ENCODE results near the gene CCDC30. TPM values are rescaled to one million over a fixed set of nuclear protein-coding genes. Genes with fewer than 3 reads are reported as not detected.
A peak's percentile ranks its signal among the peaks of the same experiment; 100 is the strongest.

The CCDC30 gene
- total and polyA plus RNA-seq, 10 of the 15 experiments (the other 5 are each of a cell fraction or from before 2014, with no cell fraction given) = 0.46 to 1.8 (median 1.0) TPM

- H3K27ac ChIP-seq (ENCODE audit: control insufficient read depth, insufficient read depth) = no peak overlapping the region
- H3K27me3 ChIP-seq (replicated peaks in 1 of 2; ENCODE audit: control insufficient read depth in 2 of 2, insufficient read depth in 2 of 2, low read length in 1 of 2) = no peaks in the 10 kb centered on the region
- intact Hi-C loops (cut with micrococcal nuclease; ENCODE audit: unreplicated experiment) (no loop called here), in situ Hi-C loops (cut with MboI) (no loop called here)
- ATAC-seq (no peak), DNase-seq (ENCODE audit: low read depth, low spot score) (no peak), FAIRE-seq (no peak)
- H3K79me2 ChIP-seq (ENCODE audit: control insufficient read depth, insufficient read depth, low read length) = no peaks in the 10 kb centered on the region
- CTCF ChIA-PET = no interaction called here
- 95% methylated on average over 1 of the region's 1 CpG for WGBS (ENCODE audit: insufficient coverage, insufficient replicate concordance, low lambda C conversion rate, missing lambda C conversion rate)
- no TSS peak for BruUV-seq (replicated peaks)
- H4K20me1 ChIP-seq (ENCODE audit: control insufficient read depth, insufficient read depth) = no peaks in the 10 kb centered on the region
- H3K9me3 ChIP-seq (replicated peaks; ENCODE audit: control insufficient read depth, insufficient read depth, low read length) = no peaks in the 10 kb centered on the region
- no peaks in the 10 kb centered on the region for H3K36me3 ChIP-seq (ENCODE audit: control insufficient read depth in 2 of 2, insufficient read depth in 2 of 2, low read length in 1 of 2)
- no peak overlapping the region for H3K9ac ChIP-seq (ENCODE audit: control insufficient read depth, insufficient read depth, low read length)
- no peak overlapping the region for H2AFZ ChIP-seq (ENCODE audit: control insufficient read depth, low read depth, low read length)
- SMC1A ChIA-PET (ENCODE audit: uncharacterized antibody, unreplicated experiment) = no interaction called here
- no peak for TF ChIP-seq MYB (IDR thresholded peaks at IDR 0.05; ENCODE audit: borderline replicate concordance, low read depth, low read length)
- TF ChIP-seq HDAC6 (IDR thresholded peaks at IDR 0.05; ENCODE audit: unreplicated experiment) = no peak
- no peak for TF ChIP-seq SUPT20H (IDR thresholded peaks at IDR 0.05; ENCODE audit: borderline replicate concordance, control insufficient read depth, low read depth, low read length)
- no peak for TF ChIP-seq BACH1 (IDR thresholded peaks at IDR 0.05; ENCODE audit: borderline replicate concordance)
- no peak for TF ChIP-seq SP1 (IDR thresholded peaks at IDR 0.05; ENCODE audit: low read depth, low read length)
- POLR2A ChIA-PET = no interaction called here
- no peaks in the 10 kb centered on the region for H3K4me1 ChIP-seq (ENCODE audit: control insufficient read depth, insufficient read depth, low read length)
- RAD21 ChIA-PET (ENCODE audit: unreplicated experiment) = no interaction called here
- no peak overlapping the region for H3K4me3 ChIP-seq
- H3K4me2 ChIP-seq (ENCODE audit: control insufficient read depth, insufficient read depth) = no peak overlapping the region
These were observed 94.3 kb downstream of the CCDC30 start for GRCh38 chr1:42557230-42557851.

- Histone ChIP-seq H3K4me1 (ENCODE audit: control insufficient read depth, insufficient read depth, low read length) (no peaks in the 10 kb centered on the region), H3K27ac (ENCODE audit: control insufficient read depth, insufficient read depth) (no peak overlapping the region), H3K79me2 (ENCODE audit: control insufficient read depth, insufficient read depth, low read length) (no peaks in the 10 kb centered on the region), H3K4me2 (ENCODE audit: control insufficient read depth, insufficient read depth) (no peak overlapping the region), H2AFZ (ENCODE audit: control insufficient read depth, low read depth, low read length) (no peak overlapping the region), H3K36me3 (ENCODE audit: control insufficient read depth in 2 of 2, insufficient read depth in 2 of 2, low read length in 1 of 2) (no peaks in the 10 kb centered on the region), H3K4me3 (no peak overlapping the region), H3K27me3 (replicated peaks in 1 of 2; ENCODE audit: control insufficient read depth in 2 of 2, insufficient read depth in 2 of 2, low read length in 1 of 2) (no peaks in the 10 kb centered on the region), H4K20me1 (ENCODE audit: control insufficient read depth, insufficient read depth) (no peaks in the 10 kb centered on the region), H3K9ac (ENCODE audit: control insufficient read depth, insufficient read depth, low read length) (no peak overlapping the region), H3K9me3 (replicated peaks; ENCODE audit: control insufficient read depth, insufficient read depth, low read length) (no peaks in the 10 kb centered on the region)
- TF ChIP-seq CREB1 (IDR thresholded peaks at IDR 0.05; ENCODE audit: low read depth) = no peak
- no peak for TF ChIP-seq POLR2A (IDR thresholded peaks at IDR 0.05; ENCODE audit: low read depth, low read length)
- TF ChIP-seq ATF7 (IDR thresholded peaks at IDR 0.05; ENCODE audit: low read depth) = no peak
- TF ChIP-seq NR2F1 (conservative IDR thresholded peaks at IDR 0.05) = no peak
- no peak for TF ChIP-seq TCF3 (IDR thresholded peaks at IDR 0.05; ENCODE audit: borderline replicate concordance, insufficient read depth, low read depth, low read length)
- no peak for TF ChIP-seq ZBTB33 (IDR thresholded peaks at IDR 0.05)
- TF ChIP-seq ZBTB40 (IDR thresholded peaks at IDR 0.05; ENCODE audit: borderline replicate concordance) = peak; percentile 75
- DNase-seq (ENCODE audit: low read depth, low spot score) (no peak), FAIRE-seq (no peak), ATAC-seq (no peak)
- ChIA-PET SMC1A (ENCODE audit: uncharacterized antibody, unreplicated experiment) (interaction anchor here (1.1 kb wide), 1 partner anchor 507 kb away, joined by 3 read pairs; no protein-coding TSS in a partner anchor), POLR2A (no interaction called here), RAD21 (ENCODE audit: unreplicated experiment) (no interaction called here), CTCF (interaction anchor here (1.1 to 2.5 kb wide), 2 partner anchors 13 to 124 kb away, joined by 3 to 7 read pairs; no protein-coding TSS in a partner anchor)
- in situ Hi-C loops (cut with MboI) = no loop called here
- intact Hi-C loops (cut with micrococcal nuclease; ENCODE audit: unreplicated experiment) = no loop called here
- no TSS peak for BruUV-seq (replicated peaks)
These were observed 104.0 kb downstream of the CCDC30 start for GRCh38 chr1:42567038-42567437.

Data from GM12878 (cell line).